HG02623 (cell line): ENCODE measurements around the gene MAST2.

Source experiments
- ATAC-seq: cut with Tn5 transposase; IDR thresholded peaks from one replicate; pipeline ENCODE4 v1.9.1; 2021; ENCODE audit warnings: moderate library complexity; ENCODE audit not compliant: unreplicated experiment

The MAST2 gene

DNA sequence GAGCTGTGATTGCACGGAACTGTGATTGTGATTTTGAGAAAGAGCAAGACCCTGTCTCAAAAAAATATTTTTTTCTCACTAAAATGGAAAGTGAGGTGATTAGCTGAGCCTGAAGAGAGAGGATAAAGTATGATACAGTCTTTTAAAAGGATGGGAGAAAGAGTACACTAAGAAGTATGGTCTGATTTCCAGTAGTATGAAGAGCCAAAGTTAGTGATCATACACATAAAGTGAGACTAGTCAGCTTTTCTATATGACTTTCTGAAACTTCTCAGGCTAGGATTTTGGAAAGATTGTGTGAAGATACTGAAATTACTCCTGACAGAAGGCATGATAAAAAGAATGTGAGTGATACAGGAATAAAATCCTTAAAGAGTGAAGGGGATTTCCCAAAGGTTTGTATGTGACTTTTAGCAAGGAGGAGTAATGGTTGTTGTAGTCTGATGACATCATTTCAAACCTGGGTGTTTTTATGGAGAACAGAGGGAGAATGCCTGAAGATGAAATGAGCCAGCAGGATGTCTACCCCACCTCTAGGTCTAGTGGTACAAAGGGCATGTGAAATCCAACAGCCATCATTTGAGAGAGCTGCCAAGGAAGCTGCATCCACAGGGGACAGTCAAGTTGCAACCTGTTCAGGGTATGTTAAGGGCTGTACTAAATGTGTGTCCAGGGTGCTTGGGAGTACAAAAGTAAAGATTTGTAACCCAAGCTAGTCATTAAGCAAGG lies 171.3 kb downstream of the MAST2 start:
- no peak for ATAC-seq

DNA sequence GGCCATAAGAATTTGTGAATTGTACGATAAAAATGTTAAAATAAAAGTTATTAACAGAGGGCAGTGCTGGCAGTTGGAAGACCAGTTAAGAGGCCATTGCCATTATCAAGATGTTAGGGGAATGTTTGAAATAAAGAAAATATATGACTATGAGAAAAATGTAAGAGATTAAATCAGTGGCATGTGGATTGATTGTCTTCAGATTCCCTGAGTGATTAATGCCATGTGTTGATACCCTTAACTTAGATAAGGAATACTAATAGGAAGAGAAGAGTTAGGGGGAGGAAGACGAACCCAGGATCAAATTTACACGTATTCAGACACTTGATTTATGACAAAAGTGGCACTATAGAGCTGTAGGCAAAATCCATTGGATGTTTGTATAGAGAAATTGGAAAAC lies 173.2 kb downstream of the MAST2 start:
- ATAC-seq: no peak

DNA sequence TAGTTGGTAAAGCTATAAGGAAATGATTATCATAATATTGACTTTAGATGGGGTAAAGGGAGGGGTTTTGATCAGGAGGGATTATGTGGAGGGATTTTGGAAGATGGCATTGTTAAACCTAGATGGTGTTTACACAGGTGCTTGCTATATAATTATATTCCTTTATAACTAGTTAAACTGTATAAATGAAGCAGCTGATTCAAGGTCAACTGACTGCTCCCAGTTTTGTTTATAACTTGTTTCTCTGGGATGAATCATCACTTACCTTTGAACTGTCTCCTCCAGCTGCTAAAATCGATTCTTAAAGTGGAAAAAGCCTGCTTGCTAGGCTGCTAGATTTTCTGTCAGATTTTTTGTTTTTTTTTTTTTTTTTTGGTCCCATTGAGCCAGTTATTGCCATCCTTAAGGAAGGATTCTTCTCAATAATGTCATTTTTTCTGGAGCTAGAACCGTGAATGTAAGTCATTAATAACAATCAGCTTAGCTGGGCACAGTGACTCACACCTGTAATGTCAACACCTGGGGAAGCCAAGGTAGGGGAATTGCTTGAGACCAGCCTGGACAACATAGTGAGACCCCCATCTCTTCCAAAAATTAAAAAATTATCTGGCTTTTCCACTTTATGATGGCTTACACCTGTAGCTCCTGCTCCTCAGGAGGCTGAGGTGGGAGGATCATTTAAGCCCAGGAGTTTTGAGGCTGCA lies 175.8 kb downstream of the MAST2 start:
- no peak for ATAC-seq

DNA sequence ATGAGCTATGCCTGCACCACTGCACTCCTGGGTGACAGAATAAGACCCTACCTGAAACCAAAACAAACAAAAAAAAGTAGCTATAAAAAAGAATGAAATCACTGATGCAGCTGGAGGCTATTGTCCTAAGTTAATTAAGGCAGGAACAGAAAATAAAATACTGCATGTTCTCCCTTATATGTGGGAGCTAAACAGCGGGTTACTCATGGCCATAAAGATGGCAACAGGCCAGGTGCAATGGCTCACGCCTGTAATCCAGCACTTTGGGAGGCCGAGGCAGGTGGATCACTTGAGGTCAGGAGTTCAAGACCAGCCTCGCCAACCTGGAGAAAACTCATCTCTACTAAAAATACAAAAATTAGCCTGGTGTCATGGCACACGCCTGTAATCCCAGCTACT lies 176.4 kb downstream of the MAST2 start:
- no peak for ATAC-seq

DNA sequence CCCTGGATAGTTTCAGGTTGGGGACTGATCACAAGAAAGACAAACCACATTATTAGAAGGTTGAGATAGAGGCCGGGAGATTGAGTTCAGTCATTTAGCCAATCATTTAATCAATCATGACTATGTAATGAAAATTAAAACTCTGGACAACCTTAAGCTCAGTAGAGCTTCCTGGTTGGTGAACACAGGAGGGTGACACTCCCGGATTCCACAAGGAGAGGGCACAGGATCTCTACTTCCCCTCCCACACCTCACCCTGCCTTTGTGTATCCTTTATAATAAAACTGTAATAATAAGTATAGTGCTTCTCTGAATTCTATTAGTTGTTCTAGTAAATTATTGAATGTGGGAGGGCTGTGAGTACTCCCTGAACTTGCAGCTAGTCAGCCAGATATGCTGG lies 178.9 kb downstream of the MAST2 start:
- ATAC-seq: no peak

DNA sequence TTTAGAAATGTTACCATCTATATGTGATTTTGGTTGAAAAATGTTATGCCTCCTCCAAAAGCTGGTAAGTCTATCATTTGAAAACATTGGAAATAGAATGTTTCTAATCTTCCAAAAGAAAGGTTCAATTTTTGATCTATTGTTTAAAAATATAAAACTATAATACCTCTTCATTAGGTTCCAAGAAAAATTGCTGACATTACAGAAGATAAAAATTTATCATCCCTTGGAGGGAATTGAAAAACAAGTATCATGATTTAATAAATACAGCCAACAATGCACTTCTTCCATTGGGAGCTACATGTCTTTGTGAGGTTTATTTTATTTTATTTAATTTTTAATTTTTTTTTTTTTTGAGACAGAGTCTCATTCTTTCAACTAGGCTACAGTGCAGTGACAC lies 180.6 kb downstream of the MAST2 start:
- no peak for ATAC-seq

DNA sequence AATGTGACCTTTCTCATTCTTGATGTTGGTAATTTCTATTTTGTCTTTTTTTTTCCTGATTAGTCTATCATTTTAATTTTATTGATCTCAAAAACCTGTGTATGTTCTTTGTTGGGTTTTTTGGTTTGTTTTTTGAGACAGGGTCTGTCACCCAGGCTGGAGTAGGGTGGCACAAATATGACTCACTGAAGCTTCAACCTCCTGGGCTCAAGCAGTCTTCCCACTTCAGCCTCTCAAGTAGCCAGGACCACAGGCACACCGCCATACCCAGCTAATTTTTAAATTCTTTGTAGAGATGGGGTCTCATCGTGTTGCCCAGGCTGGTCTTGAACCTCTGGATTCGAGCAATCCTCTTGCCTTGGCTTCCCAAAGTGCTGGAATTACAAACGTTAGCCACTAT lies 183.8 kb downstream of the MAST2 start:
- ATAC-seq: no peak

DNA sequence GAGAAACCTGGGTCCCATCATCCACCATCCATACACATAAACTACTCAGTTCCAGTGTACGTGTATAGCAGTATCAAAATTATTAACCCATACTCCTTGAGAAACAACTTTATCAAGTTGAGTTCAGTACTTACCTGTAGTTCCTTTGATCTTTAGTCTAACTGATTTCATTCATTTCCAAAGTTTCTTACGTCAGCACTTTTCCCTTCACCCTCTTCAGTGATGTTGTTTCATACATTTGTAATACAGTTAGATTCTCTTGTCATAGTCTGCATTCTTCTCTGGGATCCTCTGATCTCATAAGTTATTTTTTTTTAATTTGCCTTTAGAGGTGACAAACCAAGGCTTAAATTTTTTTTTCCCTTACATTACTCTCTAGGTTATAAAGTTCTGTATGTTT lies 185.8 kb downstream of the MAST2 start:
- no peak for ATAC-seq

DNA sequence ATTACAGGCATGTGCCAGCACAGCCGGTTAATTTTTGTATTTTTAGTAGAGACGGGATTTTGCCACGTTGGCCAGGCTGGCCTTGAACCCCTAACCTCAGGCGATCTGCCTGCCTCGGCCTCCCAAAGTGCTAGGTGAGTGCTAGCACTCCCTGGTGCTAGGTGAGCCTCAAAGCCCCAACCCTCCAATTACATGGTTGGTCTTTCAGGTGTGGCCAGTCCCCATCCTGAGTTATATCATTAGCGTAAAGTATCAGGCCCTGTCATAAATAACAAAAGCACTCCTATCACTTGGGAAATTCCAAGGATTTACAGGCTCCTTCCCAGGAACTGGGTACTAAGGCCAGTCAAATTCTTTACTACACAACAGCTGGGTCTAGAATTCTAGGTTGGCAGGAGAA lies 191.0 kb downstream of the MAST2 start:
- ATAC-seq: no peak

DNA sequence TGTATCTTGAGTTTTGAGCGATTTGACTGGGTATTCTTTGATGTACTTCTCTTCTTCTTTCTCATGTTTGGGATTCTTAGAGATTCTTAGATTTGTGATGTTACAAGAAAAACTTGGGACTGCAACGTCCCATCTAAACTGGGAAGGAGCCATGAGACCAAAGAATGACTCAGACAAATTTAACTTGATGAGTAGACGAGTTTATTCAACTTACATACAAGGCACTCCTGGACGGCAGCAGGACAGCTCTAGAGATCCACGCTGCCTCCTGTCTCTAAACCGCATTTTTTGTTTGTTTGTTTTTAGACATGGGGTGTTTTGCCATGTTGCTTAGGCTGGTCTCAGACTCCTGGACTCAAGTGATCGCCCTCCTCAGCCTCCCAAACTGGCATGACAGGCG lies 191.9 kb downstream of the MAST2 start:
- ATAC-seq: no peak

DNA sequence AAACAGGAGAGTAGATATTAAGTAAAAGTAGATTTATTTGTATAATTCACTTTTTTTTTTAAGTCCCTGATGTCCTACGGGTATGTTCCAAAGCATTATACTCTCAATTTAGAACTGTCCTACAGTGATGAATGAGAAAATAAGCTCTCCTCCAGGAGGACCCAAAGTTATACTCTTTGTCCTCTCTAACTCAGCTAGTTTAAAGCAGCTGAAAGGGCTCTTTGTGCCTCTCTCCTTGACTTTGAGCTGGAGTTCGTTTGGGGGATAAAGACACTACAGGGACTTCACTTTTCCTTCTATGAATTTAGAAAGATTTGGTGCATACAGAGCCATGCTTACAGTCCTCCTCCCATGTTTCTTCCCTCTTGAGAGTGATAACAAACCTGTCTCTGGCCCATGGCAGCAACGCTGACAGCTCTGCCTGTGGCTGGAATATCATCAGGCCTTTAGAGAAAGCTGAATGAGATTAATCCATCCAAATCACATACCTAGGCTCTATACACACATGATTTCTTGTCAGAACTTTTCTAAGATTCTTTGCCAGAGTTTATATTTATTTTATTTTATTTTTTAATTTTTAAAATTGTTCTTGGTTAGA lies 194.7 kb downstream of the MAST2 start:
- ATAC-seq: no peak

DNA sequence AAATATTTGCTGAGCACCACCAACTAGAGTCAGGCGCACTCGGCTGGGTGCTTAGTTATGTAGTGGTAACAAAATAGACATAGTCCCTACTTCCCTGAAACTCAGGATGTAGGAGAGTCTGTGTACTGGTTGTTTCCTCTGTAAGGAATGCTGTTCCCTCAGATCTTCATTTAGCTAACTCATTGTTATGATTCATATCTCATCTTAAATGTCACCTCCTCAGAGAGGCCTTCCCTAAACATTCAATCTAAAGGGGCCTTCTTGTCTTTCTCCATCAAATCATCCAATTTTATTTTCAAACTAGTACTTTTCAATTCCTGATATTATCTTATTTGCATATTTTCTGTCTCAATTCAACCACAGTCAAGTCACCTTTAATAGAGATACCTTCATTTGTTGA lies 196.1 kb downstream of the MAST2 start:
- no peak for ATAC-seq

DNA sequence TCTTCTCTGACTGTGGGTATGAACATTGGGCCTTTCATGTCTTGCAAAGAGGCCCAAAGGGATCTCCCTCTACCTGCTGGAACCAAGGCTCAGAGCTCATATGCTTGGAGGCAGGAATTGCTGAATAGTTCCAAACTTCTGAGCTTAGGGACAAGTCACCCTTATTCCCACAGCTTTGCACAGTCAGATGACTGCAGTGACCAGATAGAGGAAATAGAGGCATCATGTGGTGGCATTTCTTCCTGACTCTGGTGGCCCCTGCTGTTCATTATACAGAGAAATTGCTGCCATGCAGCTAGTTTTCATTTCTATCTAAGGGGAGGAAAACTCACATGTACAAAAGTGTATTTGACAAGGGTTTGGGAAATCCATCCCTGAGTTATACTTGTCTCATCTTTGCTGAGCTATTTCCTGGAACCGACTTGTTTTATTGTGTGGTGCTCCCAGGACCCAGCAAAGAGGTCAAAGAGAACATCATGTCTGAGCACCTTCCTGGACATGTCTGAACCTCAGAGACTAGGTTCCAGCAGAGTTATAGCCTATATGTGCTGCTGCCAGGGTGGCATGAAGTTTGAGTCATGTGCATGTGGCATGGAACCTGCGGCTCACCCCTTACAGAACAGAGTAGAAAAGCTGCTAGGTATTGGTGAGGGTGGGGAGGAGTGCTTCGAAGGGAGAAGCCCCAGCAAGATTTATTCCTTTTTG lies 197.8 kb downstream of the MAST2 start:
- no peak for ATAC-seq

DNA sequence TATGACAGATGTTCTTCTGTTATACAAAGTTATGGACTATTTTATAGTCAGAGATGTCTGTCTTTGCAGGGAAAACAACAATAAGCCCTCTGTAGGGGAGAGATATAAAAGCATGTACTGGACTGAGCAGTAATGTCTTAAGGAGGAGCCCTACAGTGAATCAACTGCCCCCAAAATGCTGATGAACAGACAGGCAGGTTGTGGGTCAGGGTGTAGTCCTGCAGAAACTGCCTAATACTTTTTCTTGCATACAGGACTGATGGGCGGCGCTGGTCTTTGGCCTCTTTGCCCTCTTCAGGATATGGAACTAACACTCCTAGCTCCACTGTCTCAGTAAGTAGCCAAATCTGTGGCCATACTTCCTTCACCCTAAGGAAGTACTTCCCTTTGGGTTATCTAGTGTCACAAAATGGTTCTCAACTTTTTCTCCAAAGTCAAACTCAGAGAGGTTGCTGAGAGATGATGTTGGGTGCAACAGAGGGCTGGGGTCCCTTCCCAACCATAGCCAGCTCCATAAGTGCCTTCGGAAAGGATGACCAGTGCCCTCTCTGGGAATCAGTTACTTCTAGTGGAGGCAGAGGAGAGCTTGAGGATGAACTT lies 199.2 kb downstream of the MAST2 start:
- no peak for ATAC-seq

DNA sequence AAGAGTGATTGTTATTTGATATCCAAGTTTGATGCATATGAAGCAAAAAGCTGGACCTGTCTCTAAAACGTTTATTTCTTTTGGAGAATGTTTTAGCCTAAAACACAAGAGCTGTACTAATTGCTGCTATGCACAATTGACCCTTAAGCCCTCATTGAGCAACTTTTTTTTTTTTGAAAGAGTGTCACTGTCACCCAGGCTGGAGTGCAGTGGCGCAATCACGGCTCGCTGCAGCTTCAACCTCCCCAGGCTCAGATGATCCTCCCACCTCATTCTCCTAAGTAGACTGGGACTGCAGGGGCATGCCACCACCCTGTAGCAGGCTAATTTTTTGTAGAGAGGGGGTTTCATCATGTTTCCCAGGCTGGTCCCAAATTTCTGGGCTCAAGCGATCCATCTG lies 199.9 kb downstream of the MAST2 start:
- no peak for ATAC-seq

DNA sequence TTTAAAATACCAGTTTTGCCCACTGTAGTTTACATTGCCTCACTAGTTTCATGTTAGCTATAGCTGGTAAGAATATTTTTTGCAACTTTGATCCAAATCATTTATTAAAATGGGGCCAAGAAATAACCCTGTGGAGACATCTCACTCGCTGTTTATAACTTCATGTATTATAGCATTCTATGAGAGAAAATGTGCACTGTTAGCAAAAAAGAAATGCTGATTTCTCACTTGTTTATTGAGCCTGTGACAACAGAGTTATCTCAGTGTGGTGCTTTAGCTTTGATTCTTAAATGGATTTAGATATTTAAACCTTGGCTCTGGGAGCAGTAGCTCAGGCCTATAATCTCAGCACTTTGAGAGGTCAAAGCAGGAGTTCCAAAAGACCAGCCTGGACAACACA lies 201.1 kb downstream of the MAST2 start:
- ATAC-seq: no peak

DNA sequence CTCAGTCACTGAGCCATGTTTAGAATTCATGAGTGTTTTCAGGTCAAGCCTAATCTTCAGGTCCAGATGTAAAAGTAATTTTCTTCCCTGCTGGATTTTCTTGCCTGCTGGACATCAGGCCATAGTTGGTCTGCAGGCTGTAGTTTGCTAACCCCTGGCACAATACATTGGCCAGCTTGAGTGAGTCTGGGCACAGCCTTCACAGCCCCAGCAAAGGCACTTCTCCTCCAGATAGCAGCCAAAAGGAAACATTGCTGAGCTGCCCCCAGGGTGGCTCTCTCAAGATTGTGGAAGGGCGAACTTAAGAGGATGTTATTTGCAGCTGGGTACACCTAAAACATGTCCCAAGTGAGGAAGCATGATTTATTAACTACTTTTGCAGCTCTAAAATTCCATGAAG lies 202.2 kb downstream of the MAST2 start:
- ATAC-seq: no peak

DNA sequence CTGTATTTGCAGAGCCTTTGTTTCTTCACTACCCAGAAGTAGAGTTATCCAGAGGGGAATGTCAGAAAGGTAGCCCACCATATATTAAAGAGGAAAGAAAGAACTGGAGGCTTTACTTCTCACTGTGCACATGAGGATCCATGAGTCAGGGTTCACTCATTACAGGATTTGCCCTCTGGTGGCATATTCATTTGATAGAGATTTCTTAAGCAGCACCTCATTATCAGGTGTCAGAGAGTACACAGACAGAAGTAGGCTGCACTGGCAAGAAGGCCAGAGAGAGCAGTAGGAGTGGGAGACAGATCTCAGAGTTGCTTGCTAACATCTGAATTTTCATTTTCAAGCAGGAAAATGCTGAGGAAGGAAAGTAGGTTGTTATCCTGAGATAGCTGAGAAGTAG lies 205.2 kb downstream of the MAST2 start:
- ATAC-seq: no peak

DNA sequence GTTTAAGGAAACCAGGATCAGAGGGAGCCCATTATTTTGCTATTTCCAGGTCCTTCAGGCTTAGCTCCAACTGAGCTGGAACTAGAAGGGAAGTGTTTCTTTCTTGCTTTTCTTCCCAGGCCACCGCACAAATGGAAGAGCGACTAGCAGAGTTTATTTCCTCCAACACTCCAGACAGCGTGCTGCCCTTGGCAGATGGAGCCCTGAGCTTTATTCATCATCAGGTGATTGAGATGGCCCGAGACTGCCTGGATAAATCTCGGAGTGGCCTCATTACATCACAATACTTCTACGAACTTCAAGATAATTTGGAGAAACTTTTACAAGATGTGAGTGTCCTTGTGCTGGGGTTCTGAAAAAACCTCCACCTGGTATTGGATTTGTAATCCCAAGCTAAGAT lies 207.2 kb downstream of the MAST2 start:
- ATAC-seq: no peak

DNA sequence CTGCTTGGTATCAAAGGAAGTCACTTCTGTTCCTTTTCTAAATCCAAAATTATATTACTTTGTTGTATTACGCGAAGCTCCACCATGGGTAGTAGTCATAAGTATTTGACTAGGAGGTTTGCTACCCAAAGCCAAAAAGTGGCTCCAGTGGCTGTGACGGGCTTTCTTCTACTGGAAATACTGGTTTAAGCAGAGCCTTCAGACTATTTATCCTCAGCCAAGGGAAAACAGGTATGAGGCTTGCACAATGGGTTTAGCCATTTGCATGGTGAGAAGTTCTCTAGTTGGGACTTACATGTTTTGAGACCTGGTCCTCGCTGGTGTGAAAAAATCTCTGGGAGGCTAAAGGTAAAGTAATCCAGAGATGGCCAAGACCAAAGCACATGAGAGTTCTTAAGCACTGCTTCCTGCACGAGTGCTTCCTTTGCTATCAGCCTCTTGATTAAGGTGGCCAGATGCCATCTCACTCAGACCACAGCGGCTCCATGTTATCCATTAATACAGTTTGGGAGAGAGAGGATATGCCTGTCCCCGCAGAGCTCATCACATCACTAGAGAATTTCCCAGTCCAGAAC lies 207.8 kb downstream of the MAST2 start:
- no peak for ATAC-seq

DNA sequence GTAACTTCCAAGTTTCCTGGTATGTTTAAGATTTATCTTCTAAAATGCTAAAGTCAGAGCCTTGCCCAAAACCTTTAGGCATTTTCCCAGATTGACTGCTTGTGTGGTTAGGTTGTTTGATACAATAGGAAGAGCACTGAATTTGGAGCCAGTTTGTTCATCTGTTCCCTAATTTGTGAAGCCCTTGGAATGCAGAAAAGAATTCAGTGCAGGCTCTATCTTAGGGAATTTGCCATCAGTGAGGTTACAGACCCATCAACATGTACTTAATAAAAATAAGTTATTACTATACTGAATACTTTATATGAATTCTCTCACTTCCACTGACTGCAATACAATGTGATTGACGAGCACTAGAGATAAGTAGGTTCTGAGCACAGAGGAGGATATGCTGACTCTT lies 208.8 kb downstream of the MAST2 start:
- no peak for ATAC-seq
